OCI-LY3 (cell line): ENCODE measurements around the gene VPS13C.

ENCODE experiments used
- H2AFZ ChIP-seq: fragments of 200-600, 300-600 bp; shearing (Covaris generic); 2 replicates; pipeline ENCODE4 v1.6.0; 2014; ENCODE audit warnings: antibody characterized with exemption, low read depth, low read length
- H3K27ac ChIP-seq: fragments of 200-600, 300-600 bp; sonication (generic); 2 replicates; pipeline ENCODE4 v1.5.1; 2014; ENCODE audit warnings: mild to moderate bottlenecking, low read length, moderate library complexity, mixed read lengths
- H3K27me3 ChIP-seq: fragments of 200-600, 300-600 bp; sonication (generic); 2 replicates; pipeline ENCODE4 v1.6.1; 2014; ENCODE audit warnings: low read depth, low read length, mixed read lengths
- H3K36me3 ChIP-seq: fragments of 200-600, 300-600 bp; sonication (generic); replicated peaks from 2 replicates; pipeline ENCODE3; 2014; ENCODE audit warnings: low read depth, low read length, mixed read lengths
- H3K4me1 ChIP-seq: fragments of 300-600, 200-600 bp; sonication (generic); 2 replicates; pipeline ENCODE4 v1.6.1; 2014; ENCODE audit warnings: low read length, mixed read lengths
- H3K4me2 ChIP-seq: fragments of 200-600, 300-600 bp; sonication (generic); 2 replicates; pipeline ENCODE4 v1.6.1; 2014; ENCODE audit warnings: low read length, mixed read lengths
- H3K4me3 ChIP-seq: fragments of 300-600, 200-600 bp; sonication (generic); 2 replicates; pipeline ENCODE4 v1.5.1; 2014; ENCODE audit warnings: antibody characterized with exemption, mild to moderate bottlenecking, low read length, moderate library complexity
- H3K79me2 ChIP-seq: fragments of 300-600, 200-600 bp; shearing (Covaris generic); 2 replicates; pipeline ENCODE4 v1.6.1; 2014; ENCODE audit warnings: mild to moderate bottlenecking, low read length, mixed read lengths
- H3K9ac ChIP-seq: fragments of 300-600, 200-600 bp; shearing (Covaris generic); 2 replicates; pipeline ENCODE4 v1.6.0; 2014; ENCODE audit warnings: mild to moderate bottlenecking, low read length, moderate library complexity
- H3K9me3 ChIP-seq: fragments of 200-600, 300-600 bp; shearing (Covaris generic); 2 replicates; pipeline ENCODE4 v1.6.1; 2014; ENCODE audit warnings: low read length, mixed read lengths; ENCODE audit not compliant: insufficient read depth
- H4K20me1 ChIP-seq: fragments of 200-600, 300-600 bp; sonication (generic); 2 replicates; pipeline ENCODE4 v1.6.1; 2016; ENCODE audit warnings: low read length, mixed read lengths; ENCODE audit not compliant: insufficient read depth
- CTCF ChIP-seq: fragments of 200-600, 300-600 bp; sonication (generic); IDR thresholded peaks from 2 replicates; pipeline ENCODE4 v1.5.1; 2014; ENCODE audit warnings: antibody characterized with exemption, low read length, low read depth
- EZH2phosphoT487 ChIP-seq: fragments of 200-600 bp; shearing (Covaris generic); IDR thresholded peaks from 2 replicates; pipeline ENCODE4 v1.6.1; 2018; ENCODE audit warnings: antibody characterized with exemption, mixed run types, low read depth

Gene VPS13C

GRCh38 chr15:61835496-61836106, 224.6 kb downstream of the VPS13C start:
- TF ChIP-seq CTCF (peak; percentile 94), EZH2phosphoT487 (no peak)
- peaks cover 34% of the 10 kb centered on the region for H3K4me1 ChIP-seq
- H3K36me3 ChIP-seq: no peaks in the 10 kb centered on the region
- H3K4me2 ChIP-seq: peak overlapping the region; percentile 85
- H3K27ac ChIP-seq: no peak overlapping the region
- peak overlapping the region; percentile 83 for H2AFZ ChIP-seq
- H3K79me2 ChIP-seq: no peaks in the 10 kb centered on the region
- H3K9me3 ChIP-seq: no peaks in the 10 kb centered on the region
- peak overlapping the region; percentile 29 for H3K9ac ChIP-seq
- peak overlapping the region; percentile 73 for H3K4me3 ChIP-seq
- H4K20me1 ChIP-seq: no peaks in the 10 kb centered on the region
- peaks cover 13% of the 10 kb centered on the region for H3K27me3 ChIP-seq

- H3K36me3 ChIP-seq: no peaks in the 10 kb centered on the region
- H3K9ac ChIP-seq: peak overlapping the region; percentile 29
- no peaks in the 10 kb centered on the region for H4K20me1 ChIP-seq
- H3K79me2 ChIP-seq: no peaks in the 10 kb centered on the region
- peak overlapping the region; percentile 83 for H2AFZ ChIP-seq
- H3K4me1 ChIP-seq: peaks cover 28% of the 10 kb centered on the region
- H3K27ac ChIP-seq: no peak overlapping the region
- H3K9me3 ChIP-seq: no peaks in the 10 kb centered on the region
- peak overlapping the region; percentile 73 for H3K4me3 ChIP-seq
- peak overlapping the region; percentile 85 for H3K4me2 ChIP-seq
- peaks cover 13% of the 10 kb centered on the region for H3K27me3 ChIP-seq
- TF ChIP-seq EZH2phosphoT487 (no peak), CTCF (no peak)
Observed at GRCh38 chr15:61835029-61835428, 225.2 kb downstream of the VPS13C start.

GRCh38 chr15:61834076-61834697, 226.1 kb downstream of the VPS13C start:
- Histone ChIP-seq H3K27ac (no peak overlapping the region), H3K4me2 (peak overlapping the region; percentile 85), H2AFZ (no peak overlapping the region), H3K9ac (no peak overlapping the region), H3K4me3 (0 out of 2 replicates have a peak overlapping the region, but pooled peaks have one; percentile 73), H3K9me3 (no peaks in the 10 kb centered on the region), H3K27me3 (peaks cover 13% of the 10 kb centered on the region), H3K36me3 (no peaks in the 10 kb centered on the region), H3K79me2 (no peaks in the 10 kb centered on the region), H3K4me1 (peaks cover 20% of the 10 kb centered on the region), H4K20me1 (no peaks in the 10 kb centered on the region)
- TF ChIP-seq EZH2phosphoT487: no peak
- TF ChIP-seq CTCF: peak; percentile 95

- Histone ChIP-seq H3K4me3 (no peak overlapping the region), H3K4me1 (peaks cover 12% of the 10 kb centered on the region), H3K9ac (no peak overlapping the region), H3K36me3 (no peaks in the 10 kb centered on the region), H2AFZ (no peak overlapping the region), H3K27ac (no peak overlapping the region), H3K4me2 (no peak overlapping the region), H3K9me3 (no peaks in the 10 kb centered on the region), H4K20me1 (no peaks in the 10 kb centered on the region), H3K79me2 (no peaks in the 10 kb centered on the region), H3K27me3 (peaks cover 9% of the 10 kb centered on the region; the same call in 1 of the 2 replicates)
- TF ChIP-seq EZH2phosphoT487: no peak
- TF ChIP-seq CTCF: no peak
Observed at GRCh38 chr15:61832223-61832622, 228.0 kb downstream of the VPS13C start.
